Nucleus accumbens (tissue), 56 donors: ENCODE data around the gene DGKH.
A peak's percentile ranks its signal among the peaks of the same experiment; 100 is the strongest.
"Not testable (repeated sequence)": the region's sequence is repeated elsewhere in the genome, so short reads cannot be mapped to it uniquely, and the experiment has no call there.

ENCODE experiments used
- DNase-seq, 56 donors: peaks; one replicate each; lab custom pipeline; 2025; lab: John Stamatoyannopoulos, UW

Gene DGKH

GRCh38 chr13:42153199-42154113, 105.0 kb downstream of the DGKH start:
- no peak for DNase-seq

GRCh38 chr13:42155251-42155650, 106.8 kb downstream of the DGKH start:
- DNase-seq = no peak

GRCh38 chr13:42163338-42163737, 114.9 kb downstream of the DGKH start:
- DNase-seq = not testable (repeated sequence)

GRCh38 chr13:42163910-42164309, 115.5 kb downstream of the DGKH start:
- not testable (repeated sequence) for DNase-seq

- no peak for DNase-seq
Observed at GRCh38 chr13:42164557-42165125, 116.2 kb downstream of the DGKH start.

GRCh38 chr13:42168496-42168895, 120.0 kb downstream of the DGKH start:
- DNase-seq = no peak

- no peak for DNase-seq
Observed at GRCh38 chr13:42170029-42170428, 121.6 kb downstream of the DGKH start.

GRCh38 chr13:42173789-42174343, 125.4 kb downstream of the DGKH start:
- no peak for DNase-seq

- DNase-seq = no peak
Observed at GRCh38 chr13:42174344-42175162, 126.1 kb downstream of the DGKH start.

GRCh38 chr13:42176294-42176693, 127.8 kb downstream of the DGKH start:
- no peak for DNase-seq

GRCh38 chr13:42177189-42177588, 128.7 kb downstream of the DGKH start:
- DNase-seq = no peak

GRCh38 chr13:42181381-42181953, 133.0 kb downstream of the DGKH start:
- DNase-seq = no peak

GRCh38 chr13:42189061-42189460, 140.6 kb downstream of the DGKH start:
- no peak for DNase-seq

- no peak for DNase-seq
Observed at GRCh38 chr13:42190529-42190928, 142.1 kb downstream of the DGKH start.

GRCh38 chr13:42211704-42212464, 163.4 kb downstream of the DGKH start:
- DNase-seq = no peak

- DNase-seq = no peak
Observed at GRCh38 chr13:42214446-42214845, 166.0 kb downstream of the DGKH start.

- DNase-seq = peak in 12 of 56 donors; percentile 0 to 30 (median 7)
Observed at GRCh38 chr13:42215578-42216421, 167.4 kb downstream of the DGKH start.

GRCh38 chr13:42216422-42216735, 167.9 kb downstream of the DGKH start:
- no peak for DNase-seq

- DNase-seq = no peak
Observed at GRCh38 chr13:42218576-42218975, 170.1 kb downstream of the DGKH start.
